IMR-90 (cell line): Measurements from ENCODE around the gene RPGR. TPM values are rescaled to one million over a fixed set of nuclear protein-coding genes. Genes with fewer than 3 reads are reported as not detected.

Source experiments
- ATAC-seq: fragments of 200-7000 bp; cut with Tn5 transposase; 2 replicates; pipeline ENCODE4 v1.9.1; 2020; ENCODE audit warnings: low read depth, mild to moderate bottlenecking, moderate library complexity
- BruUV-seq: library from RNA; stranded (reverse); fragments of 400-500 nt; replicated peaks from 2 replicates; lab custom pipeline; 2021; lab: Mats Ljungman, UMichigan
- CTCF ChIA-PET: fragments of 300-600 bp; formaldehyde crosslinking; extraction: SDS; loops from one replicate; lab custom pipeline; 2021; ENCODE audit warnings: antibody characterized with exemption; lab: Yijun Ruan, JAX
- POLR2A ChIA-PET: fragments of 300-600 bp; sonication (Branson Sonifier 250); formaldehyde crosslinking; loops from one replicate; lab custom pipeline; 2022; ENCODE audit warnings: antibody characterized with exemption; ENCODE audit not compliant: unreplicated experiment; lab: Charles Lee
- DNase-seq: peaks from one replicate; pipeline ENCODE4 v3.0.0; 2013
- H2AFZ ChIP-seq: replicated peaks from 2 replicates; pipeline ENCODE3; 2013; ENCODE audit warnings: low read length, mild to moderate bottlenecking; ENCODE audit not compliant: poor library complexity
- H2AK5ac ChIP-seq: 2 replicates; pipeline ENCODE4 v1.6.1; 2013; ENCODE audit warnings: low read depth, low read length, inconsistent platforms
- H2AK9ac ChIP-seq: replicated peaks from 2 replicates; pipeline ENCODE3; 2013; ENCODE audit warnings: mild to moderate bottlenecking, low read depth, low read length, moderate library complexity; ENCODE audit not compliant: poor library complexity
- H2BK120ac ChIP-seq: 2 replicates; pipeline ENCODE4 v1.6.1; 2013; ENCODE audit warnings: low read depth, low read length, inconsistent platforms
- H2BK15ac ChIP-seq: 3 replicates; pipeline ENCODE4 v1.6.1; 2013; ENCODE audit warnings: low read depth, low read length, inconsistent platforms
- H2BK20ac ChIP-seq: 2 replicates; pipeline ENCODE4 v1.6.1; 2013; ENCODE audit warnings: low read depth, mild to moderate bottlenecking, inconsistent platforms, low read length, moderate library complexity
- H2BK5ac ChIP-seq: 2 replicates; pipeline ENCODE4 v1.6.1; 2013; ENCODE audit warnings: mild to moderate bottlenecking, low read depth, low read length, inconsistent platforms; ENCODE audit not compliant: poor library complexity, severe bottlenecking
- H3K14ac ChIP-seq: replicated peaks from 2 replicates; pipeline ENCODE4 v1.6.1; 2013; ENCODE audit warnings: low read depth, low read length, inconsistent platforms
- H3K18ac ChIP-seq: 2 replicates; pipeline ENCODE4 v1.6.1; 2013; ENCODE audit warnings: low read depth, low read length, control low read depth
- H3K23ac ChIP-seq: 2 replicates; pipeline ENCODE4 v1.6.1; 2013; ENCODE audit warnings: low read depth, low read length, inconsistent platforms
- H3K27ac ChIP-seq: 2 replicates; pipeline ENCODE4 v1.5.1; 2013; ENCODE audit warnings: mild to moderate bottlenecking, control low read depth, low read length; ENCODE audit not compliant: insufficient read depth
- H3K27me3 ChIP-seq: 2 replicates; pipeline ENCODE4 v1.6.1; 2013; ENCODE audit warnings: low read length; ENCODE audit not compliant: control insufficient read depth, insufficient read depth
- H3K36me3 ChIP-seq: 2 replicates; pipeline ENCODE4 v1.6.1; 2013; ENCODE audit warnings: low read length, mixed read lengths; ENCODE audit not compliant: control insufficient read depth, insufficient read depth
- H3K4ac ChIP-seq: 2 replicates; pipeline ENCODE4 v1.6.1; 2013; ENCODE audit warnings: low read depth, low read length, inconsistent platforms
- H3K4me1 ChIP-seq: 2 replicates; pipeline ENCODE4 v1.6.1; 2013; ENCODE audit warnings: low read length, mixed read lengths; ENCODE audit not compliant: control insufficient read depth, insufficient read depth
- H3K4me2 ChIP-seq: 2 replicates; pipeline ENCODE4 v1.6.1; 2013; ENCODE audit warnings: low read depth, mild to moderate bottlenecking, control low read depth, low read length, moderate library complexity
- H3K4me3 ChIP-seq: 2 replicates; pipeline ENCODE4 v1.5.1; 2013; ENCODE audit warnings: low read depth, mild to moderate bottlenecking, control low read depth, low read length, moderate library complexity; ENCODE audit not compliant: insufficient read depth
- H3K56ac ChIP-seq: 2 replicates; pipeline ENCODE4 v1.6.1; 2013; ENCODE audit warnings: low read length, inconsistent platforms; ENCODE audit not compliant: insufficient read depth; ENCODE audit errors: extremely low read depth
- H3K79me1 ChIP-seq, 2 experiments: 2 replicates each; pipeline ENCODE4 v1.6.1; 2013; ENCODE audit warnings: low read length in 2 of 2, inconsistent platforms in 1 of 2, low read depth in 1 of 2
- H3K9ac ChIP-seq: 2 replicates; pipeline ENCODE4 v1.6.1; 2013; ENCODE audit warnings: low read depth, low read length, control low read depth
- H3K9me1 ChIP-seq: 2 replicates; pipeline ENCODE4 v1.6.1; 2013; ENCODE audit warnings: low read length, inconsistent platforms; ENCODE audit not compliant: insufficient read depth
- H3K9me3 ChIP-seq: 2 replicates; pipeline ENCODE4 v1.6.1; 2013; ENCODE audit warnings: low read length; ENCODE audit not compliant: control insufficient read depth, insufficient read depth
- H4K20me1 ChIP-seq: 2 replicates; pipeline ENCODE4 v1.6.1; 2013; ENCODE audit warnings: low read length, inconsistent platforms; ENCODE audit not compliant: insufficient read depth
- H4K5ac ChIP-seq: 2 replicates; pipeline ENCODE4 v1.6.1; 2013; ENCODE audit warnings: mild to moderate bottlenecking, low read depth, low read length, control low read depth
- H4K8ac ChIP-seq, 2 experiments: 2 replicates each; pipeline ENCODE4 v1.6.1; 2013; ENCODE audit warnings: low read depth in 2 of 2, low read length in 2 of 2, control low read depth in 1 of 2, inconsistent platforms in 1 of 2
- H4K91ac ChIP-seq: 2 replicates; pipeline ENCODE4 v1.6.1; 2013; ENCODE audit warnings: low read depth, low read length, inconsistent platforms; ENCODE audit not compliant: insufficient read depth
- FOS ChIP-seq: fragments of 150-350 bp; IDR thresholded peaks from 2 replicates; pipeline ENCODE4 v1.6.1; 2016; ENCODE audit warnings: low read depth, low read length
- MAFK ChIP-seq: IDR thresholded peaks from 2 replicates; pipeline ENCODE4 v1.6.1; 2012; ENCODE audit warnings: low read depth, low read length, improper control_type of control experiment
- MAZ ChIP-seq: IDR thresholded peaks from 2 replicates; pipeline ENCODE4 v1.6.1; 2012; ENCODE audit warnings: low read depth, mild to moderate bottlenecking, low read length, improper control_type of control experiment, moderate library complexity, borderline replicate concordance
- RCOR1 ChIP-seq: IDR thresholded peaks from 2 replicates; pipeline ENCODE4 v1.6.1; 2012; ENCODE audit warnings: mild to moderate bottlenecking, low read length, improper control_type of control experiment; ENCODE audit not compliant: insufficient replicate concordance
- RFX5 ChIP-seq: IDR thresholded peaks from 2 replicates; pipeline ENCODE4 v1.8.0; 2012; ENCODE audit warnings: low read depth, mild to moderate bottlenecking, low read length, moderate library complexity
- WGBS, 2 experiments: methylation state at CpG; one replicate each; pipeline versions ENCODE4 v1.1.5 to v1.1.7; 2013; ENCODE audit warnings: missing lambda C conversion rate in 2 of 2; ENCODE audit not compliant: insufficient read length in 1 of 2; ENCODE audit errors: extremely low coverage in 2 of 2; 5-methylcytosine and 5-hydroxymethylcytosine counted together
- dilution Hi-C: fragments of 300-500 bp; cut with HindIII; formaldehyde crosslinking; loops from one replicate; pipeline ENCODE4 v1.14.3; 2018; ENCODE audit warnings: low sequenced_read_pairs; ENCODE audit not compliant: unreplicated experiment
- in situ Hi-C: fragments of 300-500 bp; cut with MboI; formaldehyde crosslinking; loops from 3 replicates; pipeline ENCODE4 v1.14.3; 2019; ENCODE audit warnings: low sequenced_read_pairs, inconsistent platforms, mixed read lengths
- intact Hi-C: fragments of 100-400 bp; cut with micrococcal nuclease; formaldehyde crosslinking; loops from 2 replicates; pipeline ENCODE4 v1.10.0; 2022
- polyA plus RNA-seq, 3 experiments: library from polyadenylated mRNA; depleted of rRNA; stranded (reverse); fragments of >200 nt; gene quantifications; 2 replicates each; pipeline ENCODE4 v1.2.3, GENCODE V29; 2012; ENCODE audit warnings: low replicate concordance in 1 of 3
- total RNA-seq: library from RNA; depleted of rRNA; stranded (reverse); fragments of >200 nt; gene quantifications from 2 replicates; pipeline ENCODE4 v1.2.3, GENCODE V29; 2012

RPGR gene
- total and polyA plus RNA-seq, 2 of the 4 experiments (the other 2 are of a cell fraction): 2.2 to 3.8 TPM

- H3K9ac ChIP-seq: no peak overlapping the region
- WGBS, 2 experiments: no CpG with 5 or more reads among the region's 6 CpGs
- H3K36me3 ChIP-seq: no peaks in the 10 kb centered on the region
- peaks cover 5% of the 10 kb centered on the region for H3K4me1 ChIP-seq
- no peak overlapping the region for H3K4ac ChIP-seq
- H2BK120ac ChIP-seq: no peak overlapping the region
- H3K9me3 ChIP-seq: no peaks in the 10 kb centered on the region
- H3K9me1 ChIP-seq: peaks cover 3% of the 10 kb centered on the region; the same call in 1 of the 2 replicates
- H3K14ac ChIP-seq: no peak overlapping the region
- H2AK9ac ChIP-seq: no peak overlapping the region
- no peak overlapping the region for H4K8ac ChIP-seq
- no peak overlapping the region for H2BK20ac ChIP-seq
- DNase-seq (no peak), ATAC-seq (no peak)
- no peak overlapping the region for H2BK5ac ChIP-seq
- H3K4me2 ChIP-seq: no peak overlapping the region
- H2BK15ac ChIP-seq: no peak overlapping the region
- H3K27me3 ChIP-seq: no peaks in the 10 kb centered on the region
- TF ChIP-seq MAFK (no peak), FOS (no peak), RFX5 (no peak), MAZ (no peak), RCOR1 (no peak)
- BruUV-seq: no TSS peak
- in situ Hi-C loops: no loop called here
- intact Hi-C loops: no loop called here
- no peak overlapping the region for H2AFZ ChIP-seq
- ChIA-PET POLR2A (no interaction called here), CTCF (no interaction called here)
- no peak overlapping the region for H4K91ac ChIP-seq
- H3K18ac ChIP-seq: no peak overlapping the region
- no peak overlapping the region for H3K4me3 ChIP-seq
- no peak overlapping the region for H3K56ac ChIP-seq
- H3K27ac ChIP-seq: no peak overlapping the region
- no peak overlapping the region for H2AK5ac ChIP-seq
- no peaks in the 10 kb centered on the region for H4K20me1 ChIP-seq
- H4K5ac ChIP-seq: no peak overlapping the region
- no peaks in the 10 kb centered on the region for H3K79me1 ChIP-seq
- H3K23ac ChIP-seq: no peak overlapping the region
- dilution Hi-C loops: no loop called here
These were observed 90.3 kb downstream of the RPGR start for GRCh38 chrX:38236901-38237615.
